Measurements from ENCODE around the gene DCUN1D1.

DCUN1D1 gene

DNA sequence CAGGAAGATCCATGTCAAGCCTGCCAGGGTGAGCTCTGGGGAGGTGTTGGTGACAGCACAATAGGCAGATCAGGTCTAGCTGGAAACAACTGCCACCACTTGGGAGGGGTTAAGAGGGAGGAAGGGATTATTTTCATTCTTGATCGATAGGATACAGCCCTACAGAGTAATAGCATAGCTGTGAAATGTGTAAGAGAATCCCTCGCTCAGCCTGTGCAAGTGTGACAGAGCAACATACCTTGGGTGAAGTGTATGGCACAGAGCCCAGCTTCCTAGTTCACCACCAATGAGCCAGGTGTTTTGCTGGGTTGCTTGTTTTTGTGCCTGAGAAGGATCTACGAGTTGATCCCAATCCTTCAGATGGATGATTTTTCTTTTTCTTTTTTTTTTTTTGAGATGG lies 9.2 kb upstream of the DCUN1D1 start:
- DNase-seq (ENCODE audit: low read depth in 1 of 2, low spot score in 1 of 2), result peak; percentile 74 to 81
- in situ Hi-C loops (cut with HindIII; ENCODE audit: low pct_unique_long_range_greater_than_20kb, low sequenced_read_pairs), result no loop called here
- TF ChIP-seq JUND (IDR thresholded peaks at IDR 0.05; ENCODE audit: low read depth), result no peak

DNA sequence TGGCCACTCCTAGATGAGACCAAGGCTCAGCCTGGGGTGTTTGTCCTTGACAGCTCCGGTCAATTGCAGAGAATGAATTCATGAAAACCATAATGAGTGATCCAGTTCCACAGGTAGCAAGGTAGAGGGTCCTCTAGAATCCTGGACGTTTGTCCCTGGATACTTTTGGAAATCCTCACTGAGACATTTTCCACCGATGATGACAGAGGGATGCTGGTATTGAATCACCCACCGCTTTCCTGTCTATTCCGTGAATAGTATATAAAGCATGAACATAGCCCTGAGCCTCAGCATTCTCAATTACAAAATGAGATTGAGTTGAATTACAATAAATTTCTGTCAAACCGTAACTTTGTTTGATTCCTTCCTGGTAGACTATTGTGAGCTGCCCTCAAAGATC lies 5.7 kb upstream of the DCUN1D1 start:
- in situ Hi-C loops (cut with HindIII; ENCODE audit: low pct_unique_long_range_greater_than_20kb, low sequenced_read_pairs), result no loop called here
- TF ChIP-seq JUND (IDR thresholded peaks at IDR 0.05; ENCODE audit: low read depth), result no peak
- DNase-seq (ENCODE audit: low read depth in 1 of 2, low spot score in 1 of 2), result no peak

DNA sequence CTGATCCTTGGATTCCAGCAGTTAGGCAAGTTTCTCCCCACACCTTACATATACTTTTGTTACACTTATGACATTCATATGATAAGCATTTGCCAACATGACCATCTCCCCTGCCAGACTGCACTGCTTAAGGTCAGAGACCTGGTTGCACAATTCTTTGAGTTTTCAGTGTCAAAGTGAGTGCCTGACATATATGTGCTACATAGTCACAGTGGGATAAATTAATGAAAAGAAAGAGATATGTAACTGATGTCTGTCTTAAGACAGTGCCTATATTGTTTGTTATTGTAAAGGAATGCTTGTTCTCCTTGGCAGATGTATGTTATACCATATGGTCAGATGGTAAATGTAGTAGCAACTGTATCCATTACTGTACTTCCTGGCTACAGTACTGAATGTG lies 3.5 kb upstream of the DCUN1D1 start:
- TF ChIP-seq JUND (IDR thresholded peaks at IDR 0.05; ENCODE audit: low read depth), result no peak
- in situ Hi-C loops (cut with HindIII; ENCODE audit: low pct_unique_long_range_greater_than_20kb, low sequenced_read_pairs), result no loop called here
- no peak for DNase-seq (ENCODE audit: low read depth in 1 of 2, low spot score in 1 of 2)

DNA sequence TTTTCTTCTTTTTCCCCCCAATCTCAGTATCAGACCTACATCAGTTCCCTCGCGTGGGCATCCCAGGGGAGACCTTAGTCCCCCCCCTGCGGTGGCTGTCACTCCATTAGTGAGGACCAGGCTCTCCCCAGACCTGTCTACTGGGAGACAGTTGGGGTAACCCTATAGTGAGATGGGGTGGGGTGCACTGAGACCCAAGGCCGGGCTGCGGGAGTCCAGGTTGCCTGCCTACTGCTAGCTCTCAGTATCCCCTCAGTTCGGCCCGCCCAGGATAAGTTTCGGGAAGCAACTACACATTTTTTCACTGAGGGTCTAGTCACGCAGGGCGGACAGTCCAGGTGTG lies 671 bp upstream of the DCUN1D1 start:
- no peak for TF ChIP-seq JUND (IDR thresholded peaks at IDR 0.05; ENCODE audit: low read depth)
- in situ Hi-C loops (cut with HindIII; ENCODE audit: low pct_unique_long_range_greater_than_20kb, low sequenced_read_pairs), result no loop called here
- DNase-seq (ENCODE audit: low read depth in 1 of 2, low spot score in 1 of 2), result no peak

DNA sequence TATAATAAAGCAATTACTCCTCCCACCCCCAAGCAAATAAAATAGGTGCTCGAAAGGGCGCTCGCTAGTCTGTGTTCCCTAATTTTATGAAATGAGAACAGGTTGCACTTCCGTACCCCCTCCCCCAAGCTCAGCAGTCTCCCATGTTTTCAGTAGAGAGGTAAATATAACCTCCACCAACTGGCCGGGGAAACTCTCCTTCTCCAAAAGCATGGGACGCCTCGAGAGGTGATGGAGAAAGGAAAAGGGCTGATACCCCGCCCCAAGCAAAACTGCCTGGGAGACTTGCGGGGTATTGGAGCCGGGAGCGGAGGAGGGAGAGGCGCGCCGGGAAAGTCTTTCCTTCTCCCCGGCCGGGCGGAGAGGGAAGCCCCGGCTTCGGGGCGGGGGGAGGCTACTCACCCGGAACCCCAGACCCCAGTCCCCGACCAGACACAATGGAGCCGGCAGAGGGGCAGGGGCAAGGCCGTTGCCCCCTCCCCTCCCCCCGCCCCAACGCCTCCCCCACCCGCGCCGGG lies 605 bp downstream of the DCUN1D1 start:
- peak; percentile 41 to 65 for DNase-seq (ENCODE audit: low read depth in 1 of 2, low spot score in 1 of 2)
- in situ Hi-C loops (cut with HindIII; ENCODE audit: low pct_unique_long_range_greater_than_20kb, low sequenced_read_pairs), result no loop called here
- no peak for TF ChIP-seq JUND (IDR thresholded peaks at IDR 0.05; ENCODE audit: low read depth)

DNA sequence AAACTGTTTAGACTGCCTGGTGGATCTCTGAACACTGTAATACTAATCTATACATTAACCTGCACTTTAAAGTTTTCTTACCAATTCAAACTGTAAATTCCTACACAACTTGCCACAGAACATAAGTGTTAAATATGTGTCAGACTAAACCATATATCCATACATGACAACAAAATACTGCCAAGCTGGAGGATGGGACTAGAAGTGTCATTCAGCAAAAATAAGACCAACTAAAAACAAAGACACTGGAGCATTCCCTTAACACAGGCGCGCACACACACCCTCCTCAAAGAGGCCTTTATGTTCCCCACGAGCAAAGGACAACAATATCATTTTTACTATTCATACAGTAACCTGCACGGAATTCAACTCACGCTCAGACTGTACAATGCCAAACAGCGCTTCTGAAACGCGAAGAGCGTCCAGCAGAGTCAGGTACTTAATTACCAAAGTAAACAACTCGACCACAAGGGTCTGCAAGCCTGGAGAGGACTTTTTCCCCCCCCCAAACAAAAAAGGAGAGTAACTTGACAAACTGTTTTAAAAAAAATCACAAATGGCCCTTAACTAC lies 1.1 kb downstream of the DCUN1D1 start:
- DNase-seq (ENCODE audit: low read depth in 1 of 2, low spot score in 1 of 2), result peak in 1 of 2 experiments; percentile 52
- in situ Hi-C loops (cut with HindIII; ENCODE audit: low pct_unique_long_range_greater_than_20kb, low sequenced_read_pairs), result no loop called here
- TF ChIP-seq JUND (IDR thresholded peaks at IDR 0.05; ENCODE audit: low read depth), result no peak

DNA sequence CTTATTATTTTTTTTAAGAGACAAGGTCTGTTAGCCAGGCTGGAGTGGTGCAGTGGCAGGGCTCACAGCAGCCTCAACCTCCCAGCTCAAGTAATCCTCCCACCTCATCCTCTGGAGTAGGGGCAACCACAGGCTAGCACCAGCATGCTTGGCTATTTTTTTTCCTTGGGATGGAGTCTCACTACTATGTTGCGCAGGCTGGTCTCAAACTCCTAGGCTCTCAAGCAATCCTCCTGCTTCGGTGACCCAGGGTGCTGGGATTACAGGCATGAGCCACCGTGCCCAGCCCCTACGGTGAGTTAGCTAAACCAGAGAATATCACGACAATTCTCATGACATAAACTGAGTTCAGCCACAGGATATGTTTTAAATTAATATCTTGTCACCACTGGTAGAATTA lies 2.0 kb downstream of the DCUN1D1 start:
- in situ Hi-C loops (cut with HindIII; ENCODE audit: low pct_unique_long_range_greater_than_20kb, low sequenced_read_pairs), result no loop called here

DNA sequence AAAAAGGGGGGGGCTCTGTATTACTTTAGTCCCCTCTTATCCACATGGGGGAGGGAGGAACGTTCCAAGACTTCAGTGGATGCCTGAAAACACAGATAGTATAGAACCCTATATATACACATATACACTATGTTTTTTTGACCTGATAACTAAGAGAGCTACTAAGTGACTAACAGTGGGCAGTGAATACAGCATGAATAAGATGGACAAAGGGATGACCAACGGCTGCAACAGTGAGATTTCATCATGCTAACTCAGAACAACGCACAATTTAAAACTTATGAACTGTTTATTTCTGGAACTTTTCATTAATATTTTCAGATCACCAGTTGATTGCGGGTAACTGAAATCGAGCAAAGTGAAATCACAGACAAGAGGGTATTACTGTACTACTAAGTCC lies 7.3 kb downstream of the DCUN1D1 start:
- DNase-seq (ENCODE audit: low read depth in 1 of 2, low spot score in 1 of 2), result no peak
- in situ Hi-C loops (cut with HindIII; ENCODE audit: low pct_unique_long_range_greater_than_20kb, low sequenced_read_pairs), result no loop called here
- TF ChIP-seq JUND (IDR thresholded peaks at IDR 0.05; ENCODE audit: low read depth), result no peak

More for the DNA sequence above, 2.0 kb downstream of the DCUN1D1 start:
- no peak for DNase-seq (ENCODE audit: low read depth in 1 of 2, low spot score in 1 of 2)
- TF ChIP-seq JUND (IDR thresholded peaks at IDR 0.05; ENCODE audit: low read depth), result no peak

DNA sequence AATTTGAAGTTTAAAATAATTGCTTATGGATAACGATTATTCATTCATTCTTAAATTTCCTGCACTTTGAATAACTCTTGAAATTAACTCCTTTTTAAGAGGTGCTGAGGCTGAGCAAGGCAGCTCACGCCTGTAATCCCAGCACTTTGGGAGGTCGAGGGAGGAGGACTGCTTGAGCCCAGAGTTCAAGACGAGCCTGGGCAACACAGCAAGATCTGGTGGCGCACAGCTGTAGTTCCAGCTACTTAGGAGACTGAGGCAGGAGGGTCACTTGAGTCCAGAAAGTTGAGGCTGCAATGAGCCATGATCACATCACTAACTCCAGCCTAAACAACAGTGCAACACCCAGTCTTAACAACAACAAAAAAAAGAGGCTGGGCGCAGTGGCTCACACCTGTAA lies 8.0 kb downstream of the DCUN1D1 start:
- no peak for DNase-seq (ENCODE audit: low read depth in 1 of 2, low spot score in 1 of 2)
- no peak for TF ChIP-seq JUND (IDR thresholded peaks at IDR 0.05; ENCODE audit: low read depth)
- in situ Hi-C loops (cut with HindIII; ENCODE audit: low pct_unique_long_range_greater_than_20kb, low sequenced_read_pairs), result no loop called here

DNA sequence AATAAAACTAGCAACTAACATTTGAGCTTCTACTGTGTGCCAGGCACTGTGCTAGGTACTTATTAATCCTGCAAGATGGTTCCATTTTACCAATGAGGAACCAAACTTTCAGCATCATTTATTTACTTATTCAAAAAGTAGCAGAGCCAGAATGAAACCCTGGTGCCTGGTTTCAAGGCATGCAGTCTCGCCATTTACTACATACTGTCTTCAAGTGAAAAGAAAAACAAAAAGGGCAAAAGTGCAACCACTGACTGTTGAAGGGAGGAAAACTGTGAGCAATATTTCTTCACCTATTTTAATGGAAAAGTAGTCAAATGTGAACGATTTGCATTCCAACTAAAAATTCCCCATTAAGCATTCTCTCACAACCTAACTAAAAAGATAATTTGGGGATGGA lies 8.7 kb downstream of the DCUN1D1 start:
- TF ChIP-seq JUND (IDR thresholded peaks at IDR 0.05; ENCODE audit: low read depth), result no peak
- in situ Hi-C loops (cut with HindIII; ENCODE audit: low pct_unique_long_range_greater_than_20kb, low sequenced_read_pairs), result no loop called here
- no peak for DNase-seq (ENCODE audit: low read depth in 1 of 2, low spot score in 1 of 2)

DNA sequence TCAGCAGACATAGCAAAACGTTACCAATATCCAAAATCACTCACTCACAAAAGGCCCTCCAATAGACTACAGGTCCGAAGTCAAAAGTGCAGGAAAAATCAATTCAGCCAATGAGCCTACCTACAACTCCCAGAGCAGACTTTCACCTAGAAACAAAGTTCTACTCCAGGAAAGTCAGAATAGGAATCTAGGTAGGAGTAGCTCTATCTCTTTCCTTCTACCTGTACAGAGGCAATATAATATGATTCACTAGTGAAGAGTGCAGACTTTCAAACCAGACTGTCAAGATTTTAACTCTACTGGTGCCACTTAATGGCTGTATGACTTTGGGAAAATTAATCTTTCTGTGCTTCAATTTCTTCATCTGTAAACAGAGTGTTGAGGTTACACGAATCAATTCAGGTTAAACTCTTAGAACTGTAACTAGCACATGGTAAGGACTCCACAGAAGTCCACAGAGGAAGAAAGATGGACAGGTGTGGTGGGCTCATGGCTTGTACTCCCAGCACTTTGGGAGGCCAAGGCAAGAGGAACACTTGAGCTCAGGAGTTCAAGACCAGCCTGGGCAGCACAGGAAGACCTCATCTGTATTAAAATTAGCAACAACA lies 9.4 kb downstream of the DCUN1D1 start:
- no peak for DNase-seq (ENCODE audit: low read depth in 1 of 2, low spot score in 1 of 2)
- TF ChIP-seq JUND (IDR thresholded peaks at IDR 0.05; ENCODE audit: low read depth), result no peak
- in situ Hi-C loops (cut with HindIII; ENCODE audit: low pct_unique_long_range_greater_than_20kb, low sequenced_read_pairs), result no loop called here

DNA sequence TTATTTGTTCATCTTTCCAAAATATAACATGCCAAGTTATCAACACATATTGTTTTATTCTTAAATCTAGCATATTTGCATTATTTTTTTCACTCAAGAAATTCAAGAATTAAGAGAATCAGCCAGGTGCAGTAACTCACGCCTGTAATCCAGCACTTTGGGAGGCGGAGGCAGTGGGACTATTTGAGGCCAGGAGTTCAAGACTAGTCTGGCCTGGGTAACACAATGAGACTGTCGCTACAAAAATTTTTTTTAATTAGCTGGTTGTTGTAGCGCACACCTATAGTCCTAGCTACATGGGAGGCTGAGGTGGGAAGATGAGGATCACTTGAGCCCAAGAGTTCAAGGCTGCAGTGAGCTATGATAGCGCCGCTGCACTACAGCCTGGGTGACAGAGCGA lies 10.5 kb downstream of the DCUN1D1 start:
- TF ChIP-seq JUND (IDR thresholded peaks at IDR 0.05; ENCODE audit: low read depth), result no peak
- no peak for DNase-seq (ENCODE audit: low read depth in 1 of 2, low spot score in 1 of 2)
- in situ Hi-C loops (cut with HindIII; ENCODE audit: low pct_unique_long_range_greater_than_20kb, low sequenced_read_pairs), result no loop called here

DNA sequence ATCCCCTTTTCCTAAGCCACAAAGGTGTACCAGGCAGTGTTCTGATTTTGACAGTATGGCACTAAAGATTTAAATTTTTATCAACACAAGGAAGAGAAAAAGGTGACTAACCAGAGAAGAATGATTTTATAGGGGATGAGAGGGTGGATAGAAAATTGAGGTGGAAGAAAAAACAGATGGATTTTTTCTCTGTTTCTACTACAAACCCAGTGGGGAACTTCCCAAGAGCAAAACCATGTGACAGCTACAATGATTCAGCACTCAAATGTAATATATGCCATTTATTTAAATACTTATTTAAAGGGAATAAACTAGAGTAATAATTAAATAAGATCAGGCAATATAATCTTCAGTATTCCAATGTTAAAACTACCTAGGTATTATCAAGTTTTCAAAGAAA lies 11.1 kb downstream of the DCUN1D1 start:
- in situ Hi-C loops (cut with HindIII; ENCODE audit: low pct_unique_long_range_greater_than_20kb, low sequenced_read_pairs), result no loop called here
- no peak for DNase-seq (ENCODE audit: low read depth in 1 of 2, low spot score in 1 of 2)
- TF ChIP-seq JUND (IDR thresholded peaks at IDR 0.05; ENCODE audit: low read depth), result no peak
